Fibroblast of lung (primary cell): ENCODE measurements around the gene OR10H2. TPM values are rescaled to one million over a fixed set of nuclear protein-coding genes. Genes with fewer than 3 reads are reported as not detected.

ENCODE experiments used
- DNase-seq, 2 donors: peaks; one replicate each; pipeline versions ENCODE4 v3.0.0 to v3.0.0-alpha.2; 2010; ENCODE audit warnings: low read depth in 2 of 2
- H2AFZ ChIP-seq: 2 replicates; pipeline ENCODE4 v1.5.1; 2012; ENCODE audit warnings: low read length, control low read depth, inconsistent platforms
- H3K27ac ChIP-seq: 2 replicates; pipeline ENCODE4 v1.5.1; 2011; ENCODE audit warnings: low read length, control low read depth; ENCODE audit not compliant: insufficient read depth
- H3K27me3 ChIP-seq: 2 replicates; pipeline ENCODE4 v1.5.1; 2011; ENCODE audit warnings: mild to moderate bottlenecking, low read length; ENCODE audit not compliant: control insufficient read depth, insufficient read depth
- H3K36me3 ChIP-seq: 2 replicates; pipeline ENCODE4 v1.5.1; 2011; ENCODE audit warnings: low read length; ENCODE audit not compliant: control insufficient read depth, insufficient read depth
- H3K4me1 ChIP-seq: 2 replicates; pipeline ENCODE4 v1.5.1; 2011; ENCODE audit warnings: low read length; ENCODE audit not compliant: control insufficient read depth, insufficient read depth; ENCODE audit errors: extremely low read depth
- H3K4me2 ChIP-seq: 2 replicates; pipeline ENCODE4 v1.5.1; 2011; ENCODE audit warnings: low read length, control low read depth; ENCODE audit not compliant: insufficient read depth; ENCODE audit errors: extremely low read depth
- H3K4me3 ChIP-seq, 4 experiments: fragments of 200-600 bp in 1 of 4; sonication (generic) in 1 of 4; replicated peaks in 1 of 4; 2 replicates each; pipeline ENCODE4 v1.5.1; 2011 to 2016; ENCODE audit warnings: low read length in 4 of 4, low read depth in 3 of 4, mild to moderate bottlenecking in 3 of 4, control low read depth in 2 of 4, inconsistent platforms in 1 of 4, mixed read lengths in 1 of 4; ENCODE audit not compliant: insufficient read depth in 1 of 4; ENCODE audit errors: control extremely low read depth in 1 of 4
- H3K79me2 ChIP-seq: 2 replicates; pipeline ENCODE4 v1.5.1; 2012; ENCODE audit warnings: mild to moderate bottlenecking, low read length, inconsistent platforms; ENCODE audit not compliant: control insufficient read depth, insufficient read depth
- H3K9ac ChIP-seq: 2 replicates; pipeline ENCODE4 v1.5.1; 2011; ENCODE audit warnings: mild to moderate bottlenecking, low read length, control low read depth; ENCODE audit not compliant: insufficient read depth
- H3K9me3 ChIP-seq: 2 replicates; pipeline ENCODE4 v1.5.1; 2012; ENCODE audit warnings: low read depth, low read length; ENCODE audit not compliant: control insufficient read depth, insufficient read depth
- H4K20me1 ChIP-seq: 2 replicates; pipeline ENCODE4 v1.5.1; 2011; ENCODE audit warnings: low read length; ENCODE audit not compliant: control insufficient read depth, insufficient read depth; ENCODE audit errors: extremely low read depth
- EZH2 ChIP-seq: IDR thresholded peaks from 2 replicates; pipeline ENCODE4 v1.5.1; 2012; ENCODE audit warnings: low read length, control low read depth, mild to moderate bottlenecking; ENCODE audit errors: missing control alignments
- polyA plus RNA-seq, 2 donors: library from polyadenylated mRNA; depleted of rRNA in 1 of 2; stranded (reverse) in 1 of 2; unstranded in 1 of 2; fragments of >200 nt; gene quantifications; 2 replicates each; pipeline ENCODE4 v1.2.1, GENCODE V29; 2011 to 2012; ENCODE audit warnings: missing spikeins in 1 of 2
- total RNA-seq: library from RNA; depleted of rRNA; stranded (reverse); fragments of >200 nt; gene quantifications from 2 replicates; pipeline ENCODE4 v1.2.1, GENCODE V29; 2014
- TF ChIP-seq, protein P1 (sequence below), 2 donors: IDR thresholded peaks in 1 of 2; conservative IDR thresholded peaks in 1 of 2; 1 replicate in 1 of 2; 2 replicates in 1 of 2; pipeline ENCODE4 v1.5.1; 2011 to 2012; ENCODE audit warnings: low read length in 2 of 2, control low read depth in 1 of 2, inconsistent platforms in 1 of 2, low read depth in 1 of 2, mild to moderate bottlenecking in 1 of 2

OR10H2 gene
- total and polyA plus RNA-seq, 2 donors (not counting 1 experiment from before 2014, with no cell fraction given), result not detected

DNA sequence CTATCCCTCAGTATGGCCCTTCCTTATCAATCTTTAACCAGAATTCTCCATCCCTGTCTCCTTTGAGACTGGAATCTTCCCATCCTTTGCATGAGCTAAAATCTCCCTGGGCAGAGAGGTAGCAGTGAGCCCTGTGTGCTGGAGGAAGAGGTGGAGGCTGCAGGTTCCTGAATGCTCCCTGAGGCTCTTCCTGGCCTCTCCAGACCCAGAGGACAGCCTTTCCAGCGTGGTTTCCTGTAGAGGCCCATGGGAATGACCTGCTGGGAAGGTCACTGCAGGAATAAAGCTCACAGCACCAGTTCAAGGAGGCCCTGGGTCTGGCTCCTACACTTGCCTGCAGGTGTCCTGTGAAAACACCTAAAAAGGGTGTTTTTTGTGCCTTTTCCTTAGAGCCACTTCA is 4.6 kb downstream of the OR10H2 start:
- Histone ChIP-seq H3K9ac (no peak overlapping the region), H4K20me1 (no peaks in the 10 kb centered on the region), H3K4me2 (no peak overlapping the region), H3K9me3 (no peaks in the 10 kb centered on the region), H3K79me2 (no peaks in the 10 kb centered on the region), H2AFZ (no peak overlapping the region), H3K36me3 (no peaks in the 10 kb centered on the region), H3K27ac (no peak overlapping the region), H3K27me3 (no peaks in the 10 kb centered on the region), H3K4me1 (no peaks in the 10 kb centered on the region), H3K4me3 (no peak overlapping the region)
- TF ChIP-seq, protein P1, sequence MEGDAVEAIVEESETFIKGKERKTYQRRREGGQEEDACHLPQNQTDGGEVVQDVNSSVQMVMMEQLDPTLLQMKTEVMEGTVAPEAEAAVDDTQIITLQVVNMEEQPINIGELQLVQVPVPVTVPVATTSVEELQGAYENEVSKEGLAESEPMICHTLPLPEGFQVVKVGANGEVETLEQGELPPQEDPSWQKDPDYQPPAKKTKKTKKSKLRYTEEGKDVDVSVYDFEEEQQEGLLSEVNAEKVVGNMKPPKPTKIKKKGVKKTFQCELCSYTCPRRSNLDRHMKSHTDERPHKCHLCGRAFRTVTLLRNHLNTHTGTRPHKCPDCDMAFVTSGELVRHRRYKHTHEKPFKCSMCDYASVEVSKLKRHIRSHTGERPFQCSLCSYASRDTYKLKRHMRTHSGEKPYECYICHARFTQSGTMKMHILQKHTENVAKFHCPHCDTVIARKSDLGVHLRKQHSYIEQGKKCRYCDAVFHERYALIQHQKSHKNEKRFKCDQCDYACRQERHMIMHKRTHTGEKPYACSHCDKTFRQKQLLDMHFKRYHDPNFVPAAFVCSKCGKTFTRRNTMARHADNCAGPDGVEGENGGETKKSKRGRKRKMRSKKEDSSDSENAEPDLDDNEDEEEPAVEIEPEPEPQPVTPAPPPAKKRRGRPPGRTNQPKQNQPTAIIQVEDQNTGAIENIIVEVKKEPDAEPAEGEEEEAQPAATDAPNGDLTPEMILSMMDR (conservative IDR thresholded peaks at IDR 0.05 in 1 of 2, IDR thresholded peaks at IDR 0.05 in 1 of 2; ENCODE audit: low read depth in 1 of 2, low read length in 2 of 2), result no peak
- TF ChIP-seq EZH2, result no peak
- DNase-seq, result no peak

DNA sequence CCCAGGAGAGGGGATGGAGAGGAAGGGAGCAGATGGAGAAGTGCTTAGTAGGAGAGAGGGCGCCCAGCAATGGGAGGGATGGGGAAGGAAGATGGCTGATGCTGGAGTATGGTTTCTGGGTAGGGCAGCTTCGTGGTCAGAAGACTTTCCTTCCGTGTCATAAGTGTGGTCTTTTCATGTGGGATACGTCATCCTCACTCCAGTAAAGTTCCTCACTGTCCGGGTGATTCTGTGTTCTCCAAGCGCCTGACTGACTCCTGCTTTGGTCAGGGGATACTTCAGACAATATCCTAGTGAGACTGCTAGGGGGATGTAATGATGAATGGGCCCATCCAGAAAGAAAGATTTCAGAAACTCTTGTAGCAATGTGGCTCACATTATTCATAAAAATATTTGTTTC is 6.1 kb downstream of the OR10H2 start:
- Histone ChIP-seq H3K4me2 (no peak overlapping the region), H3K79me2 (no peaks in the 10 kb centered on the region), H3K9me3 (no peaks in the 10 kb centered on the region), H4K20me1 (no peaks in the 10 kb centered on the region), H3K27me3 (no peaks in the 10 kb centered on the region), H3K9ac (no peak overlapping the region), H3K4me1 (no peaks in the 10 kb centered on the region), H3K27ac (no peak overlapping the region), H3K4me3 (no peak overlapping the region), H3K36me3 (no peaks in the 10 kb centered on the region), H2AFZ (no peak overlapping the region)
- no peak for TF ChIP-seq EZH2
- TF ChIP-seq, protein P1 (conservative IDR thresholded peaks at IDR 0.05 in 1 of 2, IDR thresholded peaks at IDR 0.05 in 1 of 2; ENCODE audit: low read depth in 1 of 2, low read length in 2 of 2), result no peak
- no peak for DNase-seq

DNA sequence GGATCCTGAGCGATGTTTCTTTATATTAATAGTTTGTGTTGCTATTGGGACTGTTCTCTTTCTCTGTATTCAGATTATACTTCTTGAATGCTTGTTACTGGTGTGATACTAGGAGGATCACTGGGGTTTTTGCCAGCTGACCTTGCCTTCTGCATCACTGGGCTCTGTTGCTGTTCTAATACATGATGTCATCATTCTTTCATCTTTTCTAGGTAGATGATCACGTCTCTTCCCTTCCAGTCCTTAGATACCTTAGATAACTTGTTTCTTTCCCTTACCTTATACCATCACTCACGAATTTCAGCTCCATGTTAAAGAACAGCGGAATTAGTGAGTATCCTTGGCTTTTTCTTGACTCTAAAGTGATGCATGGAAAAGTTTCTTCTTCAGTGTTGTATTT is 9.9 kb downstream of the OR10H2 start, which contains the start of gene OR10H3:
Gene OR10H3 (plus strand): TSS at position 264 of the 400 bp plus-strand sequence. CDS start 3,408 bp downstream, outside the sequence.
- no peaks in the 10 kb centered on the region for H3K36me3 ChIP-seq
- DNase-seq, result no peak
- no peak within 1 kb of the TSS for H3K4me2 ChIP-seq
- no peaks in the 10 kb centered on the region for H3K79me2 ChIP-seq
- no peak within 1 kb of the TSS for H2AFZ ChIP-seq
- H3K9me3 ChIP-seq, result no peaks in the 10 kb centered on the region
- no peaks in the 10 kb centered on the region for H4K20me1 ChIP-seq
- no peak within 1 kb of the TSS for H3K27ac ChIP-seq
- H3K4me3 ChIP-seq, result no peak within 1 kb of the TSS
- H3K27me3 ChIP-seq, result no peaks in the 10 kb centered on the region
- H3K4me1 ChIP-seq, result no peaks in the 10 kb centered on the region
- no peak within 1 kb of the TSS for H3K9ac ChIP-seq
- no peak for TF ChIP-seq EZH2
- TF ChIP-seq, protein P1 (conservative IDR thresholded peaks at IDR 0.05 in 1 of 2, IDR thresholded peaks at IDR 0.05 in 1 of 2; ENCODE audit: low read depth in 1 of 2, low read length in 2 of 2), result no peak
